DOHH2 (cell line): ENCODE measurements around the gene BBX.

ENCODE experiments used
- H3F3A ChIP-seq: fragments of 200-600 bp; sonication (generic), shearing (Covaris generic); 2 replicates; pipeline ENCODE4 v1.6.0; 2016; ENCODE audit warnings: antibody characterized with exemption, mild to moderate bottlenecking; ENCODE audit not compliant: control insufficient read depth, insufficient read depth
- H3K27ac ChIP-seq: fragments of 200-600 bp; sonication (generic); 2 replicates; pipeline ENCODE4 v1.5.1; 2014; ENCODE audit warnings: low read depth, mild to moderate bottlenecking, low read length, moderate library complexity
- H3K27me3 ChIP-seq: fragments of 200-600 bp; sonication (generic); 2 replicates; pipeline ENCODE4 v1.6.1; 2014; ENCODE audit warnings: mild to moderate bottlenecking, low read length, mixed read lengths; ENCODE audit not compliant: control insufficient read depth
- H3K36me3 ChIP-seq: fragments of 200-600 bp; sonication (generic); 2 replicates; pipeline ENCODE4 v1.6.1; 2014; ENCODE audit warnings: mild to moderate bottlenecking, low read length, moderate library complexity, mixed read lengths; ENCODE audit not compliant: control insufficient read depth
- H3K4me1 ChIP-seq: fragments of 200-600 bp; sonication (generic); 2 replicates; pipeline ENCODE4 v1.6.1; 2014; ENCODE audit warnings: mild to moderate bottlenecking, low read length, mixed read lengths; ENCODE audit not compliant: control insufficient read depth
- H3K4me2 ChIP-seq: fragments of 200-600 bp; sonication (generic); 2 replicates; pipeline ENCODE4 v1.6.0; 2014; ENCODE audit warnings: mild to moderate bottlenecking, low read length, moderate library complexity
- H3K4me3 ChIP-seq: fragments of 200-600 bp; sonication (generic); 2 replicates; pipeline ENCODE4 v1.5.1; 2014; ENCODE audit warnings: mild to moderate bottlenecking, low read length, mixed read lengths
- H3K79me2 ChIP-seq: fragments of 200-600 bp; sonication (generic); 2 replicates; pipeline ENCODE4 v1.6.1; 2014; ENCODE audit warnings: mild to moderate bottlenecking, low read length, mixed read lengths; ENCODE audit not compliant: control insufficient read depth
- H3K9me2 ChIP-seq: fragments of 200-600 bp; sonication (generic); replicated peaks from 2 replicates; pipeline ENCODE4 v1.6.1; 2014; ENCODE audit warnings: mild to moderate bottlenecking, low read length, mixed read lengths; ENCODE audit not compliant: control insufficient read depth
- H3K9me3 ChIP-seq: fragments of 200-600 bp; sonication (generic); 2 replicates; pipeline ENCODE4 v1.6.1; 2014; ENCODE audit warnings: antibody characterized with exemption, low read length, mixed read lengths; ENCODE audit not compliant: control insufficient read depth, insufficient read depth
- H4K20me1 ChIP-seq: fragments of 200-600 bp; sonication (generic); 2 replicates; pipeline ENCODE4 v1.6.0; 2014; ENCODE audit warnings: low read depth, mild to moderate bottlenecking, antibody characterized with exemption, low read length, moderate library complexity; ENCODE audit not compliant: control insufficient read depth, insufficient read depth
- CTCF ChIP-seq: fragments of 200-600 bp; sonication (generic); IDR thresholded peaks from one replicate; pipeline ENCODE4 v1.5.1; 2014; ENCODE audit warnings: antibody characterized with exemption, mild to moderate bottlenecking, low read depth, low read length; ENCODE audit not compliant: poor library complexity, severe bottlenecking
- EZH2phosphoT487 ChIP-seq: fragments of 200-600 bp; sonication (generic); IDR thresholded peaks from 2 replicates; pipeline ENCODE4 v1.6.1; 2017; ENCODE audit warnings: borderline replicate concordance, mild to moderate bottlenecking, antibody characterized with exemption, low read length, moderate library complexity, mixed read lengths

Gene BBX

GRCh38 chr3:107506458-107506857 lies 16.3 kb upstream of the BBX start:
- H3K27ac ChIP-seq: no peak overlapping the region
- no peaks in the 10 kb centered on the region for H3F3A ChIP-seq
- H3K36me3 ChIP-seq: no peaks in the 10 kb centered on the region
- no peak for TF ChIP-seq EZH2phosphoT487
- no peak for TF ChIP-seq CTCF
- no peak overlapping the region for H3K4me3 ChIP-seq
- no peaks in the 10 kb centered on the region for H3K79me2 ChIP-seq
- H3K9me2 ChIP-seq: no peaks in the 10 kb centered on the region
- H4K20me1 ChIP-seq: no peaks in the 10 kb centered on the region
- no peaks in the 10 kb centered on the region for H3K27me3 ChIP-seq
- no peak overlapping the region for H3K4me2 ChIP-seq
- no peaks in the 10 kb centered on the region for H3K9me3 ChIP-seq
- H3K4me1 ChIP-seq: no peaks in the 10 kb centered on the region

- Histone ChIP-seq H3K27ac (no peak overlapping the region), H3K79me2 (no peaks in the 10 kb centered on the region)
- TF ChIP-seq EZH2phosphoT487 (no peak), CTCF (no peak)
Observed at GRCh38 chr3:107508331-107508730, 14.4 kb upstream of the BBX start.

GRCh38 chr3:107512108-107512507 lies 10.7 kb upstream of the BBX start:
- H3K27ac ChIP-seq: no peak overlapping the region
- no peaks in the 10 kb centered on the region for H3K36me3 ChIP-seq
- H3K9me2 ChIP-seq: no peaks in the 10 kb centered on the region
- TF ChIP-seq EZH2phosphoT487: no peak
- TF ChIP-seq CTCF: no peak
- H3K4me2 ChIP-seq: no peak overlapping the region
- no peaks in the 10 kb centered on the region for H3K27me3 ChIP-seq
- no peak overlapping the region for H3K4me3 ChIP-seq
- no peaks in the 10 kb centered on the region for H3K9me3 ChIP-seq
- no peaks in the 10 kb centered on the region for H4K20me1 ChIP-seq
- H3K4me1 ChIP-seq: no peaks in the 10 kb centered on the region
- no peaks in the 10 kb centered on the region for H3K79me2 ChIP-seq
- H3F3A ChIP-seq: no peaks in the 10 kb centered on the region

More at GRCh38 chr3:107508331-107508730, 14.4 kb upstream of the BBX start:
- no peaks in the 10 kb centered on the region for H3F3A ChIP-seq
- no peaks in the 10 kb centered on the region for H3K9me2 ChIP-seq
- no peaks in the 10 kb centered on the region for H3K9me3 ChIP-seq
- no peaks in the 10 kb centered on the region for H4K20me1 ChIP-seq
- no peaks in the 10 kb centered on the region for H3K27me3 ChIP-seq
- H3K36me3 ChIP-seq: no peaks in the 10 kb centered on the region
- no peaks in the 10 kb centered on the region for H3K4me1 ChIP-seq
- no peak overlapping the region for H3K4me3 ChIP-seq
- H3K4me2 ChIP-seq: no peak overlapping the region

GRCh38 chr3:107514453-107514852 lies 8.3 kb upstream of the BBX start:
- Histone ChIP-seq H3K36me3 (no peaks in the 10 kb centered on the region), H4K20me1 (no peaks in the 10 kb centered on the region), H3K4me2 (no peak overlapping the region), H3K79me2 (no peaks in the 10 kb centered on the region), H3K9me3 (no peaks in the 10 kb centered on the region), H3K9me2 (no peaks in the 10 kb centered on the region), H3K27ac (no peak overlapping the region), H3K4me3 (no peak overlapping the region), H3F3A (no peaks in the 10 kb centered on the region), H3K27me3 (no peaks in the 10 kb centered on the region), H3K4me1 (no peaks in the 10 kb centered on the region)
- TF ChIP-seq CTCF (no peak), EZH2phosphoT487 (no peak)
